Measurements from ENCODE around the gene MAP1LC3A. TPM values are rescaled to one million over a fixed set of nuclear protein-coding genes. Genes with fewer than 3 reads are reported as not detected.
"Not testable (repeated sequence)": the region's sequence is repeated elsewhere in the genome, so short reads cannot be mapped to it uniquely, and the experiment has no call there.

The MAP1LC3A gene
- total and polyA plus RNA-seq, 4 donors = 30.1 to 67.6 (median 37.8) TPM

DNA sequence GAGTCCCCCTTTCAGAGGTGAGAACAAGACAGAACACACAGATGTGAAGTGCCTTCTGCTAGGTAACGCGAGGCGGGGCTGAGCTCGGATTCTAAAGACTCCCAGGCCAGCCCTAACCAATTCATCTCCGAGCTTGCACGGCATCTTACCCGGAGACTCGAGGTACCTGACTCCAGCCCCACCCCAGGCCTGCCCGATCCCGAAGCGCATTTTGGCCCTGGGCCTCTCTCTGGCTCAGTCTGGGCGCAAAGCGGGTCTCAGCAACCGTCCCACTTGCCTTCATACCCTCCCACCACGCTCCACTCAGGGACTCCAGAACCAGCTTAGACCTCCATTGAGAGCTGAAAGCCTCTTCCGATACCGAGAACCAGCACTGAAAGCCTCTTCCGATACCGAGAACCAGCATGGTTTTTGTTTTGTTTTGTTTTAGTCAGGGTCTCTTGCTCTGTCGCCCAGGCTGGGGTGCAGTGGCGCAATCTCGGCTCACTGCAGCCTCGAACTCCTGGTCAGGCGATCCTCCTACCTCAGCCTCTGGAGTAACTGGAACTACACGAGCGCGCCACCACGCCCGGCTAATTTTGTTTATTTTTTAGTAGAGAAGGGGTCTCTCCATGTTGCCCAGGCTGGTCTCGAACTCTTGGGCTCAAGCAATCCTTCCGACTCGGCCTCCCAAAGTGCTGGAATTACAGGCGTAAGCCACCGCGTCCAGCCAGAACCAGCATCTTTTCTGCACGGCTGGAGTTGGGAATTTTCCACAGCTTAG lies 42.9 kb upstream of the MAP1LC3A start:
- Histone ChIP-seq H3K27ac (ENCODE audit: low read depth in 1 of 2, low read length in 1 of 2) (peak overlapping the region; percentile 92 to 98), H3K9me3 (ENCODE audit: control insufficient read depth in 4 of 4, insufficient read depth in 3 of 4, low read length in 3 of 4) (no peaks in the 10 kb centered on the region), H3K36me3 (ENCODE audit: control insufficient read depth in 4 of 4, insufficient read depth in 4 of 4, low read length in 4 of 4) (peaks cover 0 to 9% (median 2%) of the 10 kb centered on the region in 4 donors), H3K27me3 (ENCODE audit: control insufficient read depth in 3 of 3, insufficient read depth in 3 of 3, low read length in 2 of 3) (no peaks in the 10 kb centered on the region), H3K9ac (ENCODE audit: insufficient read depth in 1 of 2, low read length in 2 of 2) (peak overlapping the region; percentile 81 to 96), H3K4me1 (ENCODE audit: control insufficient read depth in 5 of 5, insufficient read depth in 5 of 5, low read length in 5 of 5) (peaks cover 0 to 8% (median 4%) of the 10 kb centered on the region in 5 donors), H3K4me3 (peak overlapping the region; percentile 89)
- DNase-seq (peak; percentile 63 to 73 (median 66)), ATAC-seq (ENCODE audit: insufficient read depth, low FRiP score) (peak; percentile 63)
- TF ChIP-seq, protein P1, sequence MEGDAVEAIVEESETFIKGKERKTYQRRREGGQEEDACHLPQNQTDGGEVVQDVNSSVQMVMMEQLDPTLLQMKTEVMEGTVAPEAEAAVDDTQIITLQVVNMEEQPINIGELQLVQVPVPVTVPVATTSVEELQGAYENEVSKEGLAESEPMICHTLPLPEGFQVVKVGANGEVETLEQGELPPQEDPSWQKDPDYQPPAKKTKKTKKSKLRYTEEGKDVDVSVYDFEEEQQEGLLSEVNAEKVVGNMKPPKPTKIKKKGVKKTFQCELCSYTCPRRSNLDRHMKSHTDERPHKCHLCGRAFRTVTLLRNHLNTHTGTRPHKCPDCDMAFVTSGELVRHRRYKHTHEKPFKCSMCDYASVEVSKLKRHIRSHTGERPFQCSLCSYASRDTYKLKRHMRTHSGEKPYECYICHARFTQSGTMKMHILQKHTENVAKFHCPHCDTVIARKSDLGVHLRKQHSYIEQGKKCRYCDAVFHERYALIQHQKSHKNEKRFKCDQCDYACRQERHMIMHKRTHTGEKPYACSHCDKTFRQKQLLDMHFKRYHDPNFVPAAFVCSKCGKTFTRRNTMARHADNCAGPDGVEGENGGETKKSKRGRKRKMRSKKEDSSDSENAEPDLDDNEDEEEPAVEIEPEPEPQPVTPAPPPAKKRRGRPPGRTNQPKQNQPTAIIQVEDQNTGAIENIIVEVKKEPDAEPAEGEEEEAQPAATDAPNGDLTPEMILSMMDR (IDR thresholded peaks at IDR 0.05; ENCODE audit: control extremely low read depth, extremely low read depth) = no peak
- 1 to 2% methylated on average over 36 of the region's 36 CpGs for WGBS, 2 donors

DNA sequence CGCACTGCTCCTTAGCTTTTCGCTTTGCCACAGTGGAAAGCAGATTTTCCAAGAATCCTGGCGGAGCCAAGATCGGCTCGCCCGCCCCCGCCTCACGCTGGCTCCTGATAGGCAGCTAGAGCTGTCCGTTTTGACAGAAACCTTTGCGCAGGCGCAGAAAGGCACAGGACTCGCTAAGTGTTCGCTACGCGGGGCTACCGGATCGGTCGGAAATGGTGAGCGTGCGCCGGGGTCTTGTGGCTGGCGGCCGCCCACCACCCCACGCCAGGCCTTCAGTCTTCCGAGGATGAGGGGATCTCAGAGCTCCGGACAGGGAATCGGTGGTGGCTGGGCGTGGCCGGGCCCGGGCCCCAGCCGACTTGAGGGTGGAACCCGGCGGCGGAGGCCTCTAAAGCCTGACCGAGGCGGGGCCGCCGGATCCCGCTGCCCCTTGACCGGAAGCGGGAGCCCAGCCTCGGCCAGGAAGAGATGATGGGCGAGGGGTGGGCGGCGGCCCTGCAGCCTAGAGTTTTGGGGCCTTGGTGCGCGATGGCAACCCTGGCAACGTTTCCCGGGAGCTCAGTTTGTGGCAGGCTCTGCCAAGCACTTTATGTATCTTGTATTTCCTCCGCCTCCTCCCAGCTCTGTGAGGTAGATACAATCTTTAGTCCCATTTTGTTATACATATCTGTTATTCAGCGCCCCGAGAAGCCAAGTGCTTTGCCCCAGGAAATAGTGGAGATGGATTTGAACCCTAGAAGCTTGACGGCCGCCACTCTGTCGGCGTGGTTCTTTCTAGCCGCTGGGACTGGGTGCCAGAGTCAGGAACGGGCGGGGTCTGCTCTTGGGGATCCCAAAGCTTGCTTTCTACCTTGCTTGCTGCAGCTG lies 42.0 kb upstream of the MAP1LC3A start, which contains the start of gene DYNLRB1:
Gene DYNLRB1, plus strand, starts transcription at position 176 of the 867 bp plus-strand sequence. Its CDS starts 37 bp downstream, at position 213.
- H3K27me3 ChIP-seq (ENCODE audit: control insufficient read depth in 3 of 3, insufficient read depth in 3 of 3, low read length in 2 of 3) = no peaks in the 10 kb centered on the region
- H3K36me3 ChIP-seq (ENCODE audit: control insufficient read depth in 4 of 4, insufficient read depth in 4 of 4, low read length in 4 of 4) = peaks cover 0 to 7% (median 0%) of the 10 kb centered on the region in 4 donors
- peak within 1 kb of the TSS; percentile 81 to 96 for H3K9ac ChIP-seq (ENCODE audit: insufficient read depth in 1 of 2, low read length in 2 of 2)
- peak within 1 kb of the TSS; percentile 92 to 98 for H3K27ac ChIP-seq (ENCODE audit: low read depth in 1 of 2, low read length in 1 of 2)
- ATAC-seq (ENCODE audit: insufficient read depth, low FRiP score) (peak; percentile 94), DNase-seq (peak; percentile 97 to 99 (median 99))
- WGBS, 2 donors = 0% methylated on average over 58 to 59 of the region's 59 CpGs
- TF ChIP-seq, protein P1 (IDR thresholded peaks at IDR 0.05; ENCODE audit: control extremely low read depth, extremely low read depth) = no peak
- H3K4me1 ChIP-seq (ENCODE audit: control insufficient read depth in 5 of 5, insufficient read depth in 5 of 5, low read length in 5 of 5) = peaks cover 0 to 8% (median 4%) of the 10 kb centered on the region in 5 donors
- no peaks in the 10 kb centered on the region for H3K9me3 ChIP-seq (ENCODE audit: control insufficient read depth in 4 of 4, insufficient read depth in 3 of 4, low read length in 3 of 4)
- peak within 1 kb of the TSS; percentile 89 for H3K4me3 ChIP-seq

DNA sequence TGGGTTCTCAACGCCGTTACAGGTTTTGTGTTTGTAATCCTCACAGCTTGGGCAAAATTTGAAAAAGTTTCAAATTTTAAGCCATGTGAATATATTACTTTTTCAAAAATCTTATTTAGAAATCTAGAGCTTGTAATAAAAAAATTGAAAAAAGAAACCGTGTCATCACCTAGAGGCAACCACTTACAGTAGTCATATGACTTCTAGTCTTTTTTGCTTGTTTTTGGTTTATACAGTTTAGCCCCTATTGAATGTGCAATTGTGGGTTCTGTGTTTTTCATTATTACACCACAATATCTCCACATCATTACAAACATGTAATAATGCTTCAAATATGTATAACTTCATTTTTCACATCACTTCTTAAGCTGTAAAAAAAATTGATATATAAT lies 41.4 kb upstream of the MAP1LC3A start:
- H3K9me3 ChIP-seq (ENCODE audit: control insufficient read depth in 4 of 4, insufficient read depth in 3 of 4, low read length in 3 of 4) = no peaks in the 10 kb centered on the region
- DNase-seq (no peak), ATAC-seq (ENCODE audit: insufficient read depth, low FRiP score) (no peak)
- H3K4me1 ChIP-seq (ENCODE audit: control insufficient read depth in 5 of 5, insufficient read depth in 5 of 5, low read length in 5 of 5) = peaks cover 0 to 8% (median 4%) of the 10 kb centered on the region in 5 donors
- peaks cover 0 to 7% (median under 1%) of the 10 kb centered on the region in 4 donors for H3K36me3 ChIP-seq (ENCODE audit: control insufficient read depth in 4 of 4, insufficient read depth in 4 of 4, low read length in 4 of 4)
- H3K4me3 ChIP-seq = peak overlapping the region; percentile 89
- peak overlapping the region; percentile 54 to 81 for H3K9ac ChIP-seq (ENCODE audit: insufficient read depth in 1 of 2, low read length in 2 of 2)
- WGBS, 2 donors = 0 to 1% methylated on average over 3 of the region's 3 CpGs
- TF ChIP-seq, protein P1 (IDR thresholded peaks at IDR 0.05; ENCODE audit: control extremely low read depth, extremely low read depth) = no peak
- peak overlapping the region; percentile 92 to 98 for H3K27ac ChIP-seq (ENCODE audit: low read depth in 1 of 2, low read length in 1 of 2)
- H3K27me3 ChIP-seq (ENCODE audit: control insufficient read depth in 3 of 3, insufficient read depth in 3 of 3, low read length in 2 of 3) = no peaks in the 10 kb centered on the region

DNA sequence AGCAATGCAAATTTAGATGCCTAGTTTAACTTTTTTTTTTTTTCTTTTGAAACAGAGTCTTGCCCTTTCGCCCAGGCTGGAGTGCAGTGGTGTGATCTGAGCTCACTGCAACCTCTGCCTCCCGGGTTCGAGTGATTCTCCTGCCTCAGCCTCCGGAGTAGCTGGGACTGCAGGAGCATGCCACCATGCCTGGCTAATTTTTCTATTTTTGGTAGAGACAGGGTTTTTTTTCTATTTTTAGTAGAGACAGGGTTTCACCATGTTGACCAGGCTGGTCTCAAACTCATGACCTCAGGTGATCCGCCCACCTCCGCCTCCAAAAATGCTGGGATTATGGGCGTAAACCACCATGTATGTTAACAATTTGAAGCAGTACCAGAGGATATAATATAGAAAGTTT lies 39.7 kb upstream of the MAP1LC3A start:
- not testable (repeated sequence) for DNase-seq; H3K9ac ChIP-seq (ENCODE audit: insufficient read depth in 1 of 2, low read length in 2 of 2); ATAC-seq (ENCODE audit: insufficient read depth, low FRiP score); H3K27ac ChIP-seq (ENCODE audit: low read depth in 1 of 2, low read length in 1 of 2); H3K27me3 ChIP-seq (ENCODE audit: control insufficient read depth in 3 of 3, insufficient read depth in 3 of 3, low read length in 2 of 3); H3K9me3 ChIP-seq (ENCODE audit: control insufficient read depth in 4 of 4, insufficient read depth in 3 of 4, low read length in 3 of 4); H3K4me1 ChIP-seq (ENCODE audit: control insufficient read depth in 5 of 5, insufficient read depth in 5 of 5, low read length in 5 of 5); H3K4me3 ChIP-seq
- WGBS, 2 donors = 96 to 97% methylated on average over 7 of the region's 7 CpGs
- H3K36me3 ChIP-seq (ENCODE audit: control insufficient read depth in 4 of 4, insufficient read depth in 4 of 4, low read length in 4 of 4) = peaks cover 0 to 13% (median 2%) of the 10 kb centered on the region in 4 donors

DNA sequence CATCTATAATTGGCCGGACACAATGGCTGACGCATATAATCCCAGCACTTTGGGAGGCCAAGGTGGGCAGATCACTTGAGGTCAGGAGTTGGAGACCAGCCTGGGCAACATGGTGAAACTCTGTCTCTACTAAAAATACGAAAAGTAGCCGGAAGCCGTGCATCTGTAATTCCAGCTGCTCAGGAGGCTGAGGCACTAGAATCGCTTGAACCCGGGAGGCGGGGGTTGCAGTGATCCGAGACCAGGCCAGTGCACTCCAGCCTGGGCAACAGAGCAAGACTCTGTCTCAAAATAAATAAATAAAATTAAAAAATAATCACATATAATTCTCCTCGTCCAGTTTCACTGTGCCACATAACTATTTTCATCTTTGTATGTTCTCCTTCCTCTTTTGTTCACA lies 38.7 kb upstream of the MAP1LC3A start:
- H3K9me3 ChIP-seq (ENCODE audit: control insufficient read depth in 4 of 4, insufficient read depth in 3 of 4, low read length in 3 of 4); ATAC-seq (ENCODE audit: insufficient read depth, low FRiP score); H3K4me3 ChIP-seq; H3K4me1 ChIP-seq (ENCODE audit: control insufficient read depth in 5 of 5, insufficient read depth in 5 of 5, low read length in 5 of 5); H3K27ac ChIP-seq (ENCODE audit: low read depth in 1 of 2, low read length in 1 of 2); H3K27me3 ChIP-seq (ENCODE audit: control insufficient read depth in 3 of 3, insufficient read depth in 3 of 3, low read length in 2 of 3); DNase-seq; H3K9ac ChIP-seq (ENCODE audit: insufficient read depth in 1 of 2, low read length in 2 of 2): not testable (repeated sequence)
- 91 to 93% methylated on average over 10 of the region's 10 CpGs for WGBS, 2 donors
- peaks cover 0 to 17% (median 2%) of the 10 kb centered on the region in 4 donors for H3K36me3 ChIP-seq (ENCODE audit: control insufficient read depth in 4 of 4, insufficient read depth in 4 of 4, low read length in 4 of 4)
